Left ventricle myocardium inferior (tissue), 1 donor: ENCODE results near the gene SPIN1. TPM values are rescaled to one million over a fixed set of nuclear protein-coding genes. Genes with fewer than 3 reads are reported as not detected.
"Not testable (repeated sequence)": the region's sequence is repeated elsewhere in the genome, so short reads cannot be mapped to it uniquely, and the experiment has no call there.

Experiments
- DNase-seq: peaks from one replicate; pipeline ENCODE4 v3.0.0-alpha.2; 2020
- H3K27ac ChIP-seq: fragments of 200-600 bp; replicated peaks from 2 replicates; pipeline ENCODE4 v1.8.0; 2021
- H3K27me3 ChIP-seq: fragments of 200-600 bp; 2 replicates; pipeline ENCODE4 v1.8.0; 2021; ENCODE audit warnings: low read depth
- H3K36me3 ChIP-seq: fragments of 200-600 bp; 2 replicates; pipeline ENCODE4 v1.8.0; 2021
- H3K4me1 ChIP-seq: fragments of 200-600 bp; 2 replicates; pipeline ENCODE4 v1.8.0; 2021
- H3K4me3 ChIP-seq: fragments of 200-600 bp; 2 replicates; pipeline ENCODE4 v1.8.0; 2021; ENCODE audit warnings: mild to moderate bottlenecking, moderate library complexity
- H3K9me3 ChIP-seq: fragments of 200-600 bp; replicated peaks from 2 replicates; pipeline ENCODE4 v1.8.0; 2021
- intact Hi-C: fragments of 100-400 bp; cut with micrococcal nuclease; formaldehyde crosslinking; loops from one replicate; pipeline ENCODE4 v1.11.0; 2022
- long read RNA-seq: library from polyadenylated mRNA; unstranded; transcript quantifications from one replicate; pipeline ENCODE4 v2.0.0, GENCODE V29; 2021
- total RNA-seq: library from RNA; stranded (reverse); fragmentation: NEBNext Ultra II Directional; extraction: Animal tissue kit (Norgen Biotek cat#: 25700); gene quantifications from one replicate; pipeline ENCODE4 v1.2.1, GENCODE V29; 2021
- TF ChIP-seq, protein P1 (sequence below): fragments of 200-600 bp; IDR thresholded peaks from 2 replicates; pipeline ENCODE4 v1.8.0; 2021; ENCODE audit warnings: antibody characterized with exemption, mild to moderate bottlenecking, borderline replicate concordance
- donor health status: DM: no; HTN: yes; CAD: no; lungs with severe emphysema.

Gene SPIN1
- 55.8 TPM for total RNA-seq
- long read RNA-seq, full-length matches to known transcripts = 66 of 97 reads
- long read RNA-seq, partial matches to known transcripts = 1 of 97 reads
- long read RNA-seq, other reads (novel, unspliced or antisense) = 30 of 97 reads

DNA sequence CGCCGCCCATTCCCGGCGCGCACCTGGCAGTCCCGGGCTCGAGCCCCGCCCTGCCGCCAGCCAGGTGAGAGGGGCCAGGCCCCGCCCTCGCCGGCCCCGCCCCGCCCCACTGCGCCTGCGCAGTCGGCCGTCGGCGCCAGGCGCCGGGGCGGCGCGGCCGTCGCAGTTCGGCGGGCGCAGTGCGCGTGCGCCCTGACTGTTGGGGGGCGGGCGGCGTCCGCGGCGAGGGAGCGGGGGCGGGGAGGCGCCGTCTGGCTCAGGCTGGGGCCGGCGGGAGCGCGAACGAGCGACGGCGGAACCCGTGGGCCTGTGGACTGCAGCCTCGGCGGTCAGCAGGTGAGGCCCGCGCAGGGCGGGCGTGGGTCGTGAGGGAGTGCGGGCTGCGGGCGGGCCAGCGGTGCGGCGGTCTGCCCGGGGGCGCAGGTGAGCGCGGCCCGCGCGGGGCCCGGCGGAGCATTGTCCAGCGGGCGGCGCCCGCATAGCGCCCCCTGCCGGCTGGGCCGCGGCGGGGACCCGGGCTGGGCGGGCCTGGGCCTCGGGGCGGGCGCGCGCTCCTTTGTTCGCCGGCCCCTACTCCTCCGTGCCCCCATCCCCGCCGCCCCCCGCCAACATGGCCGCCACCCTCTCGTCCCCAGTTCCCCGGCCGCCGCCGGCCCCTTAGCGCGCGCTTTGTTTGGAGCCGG is at the start of gene SPIN1:
SPIN1 (plus strand) TSS at position 242 of the 683 bp plus-strand sequence. CDS start 38,096 bp downstream, outside the sequence.
- peak; percentile 80 for DNase-seq
- H3K9me3 ChIP-seq = no peaks in the 10 kb centered on the region
- H3K27me3 ChIP-seq = no peaks in the 10 kb centered on the region
- no peaks in the 10 kb centered on the region for H3K36me3 ChIP-seq
- peak within 1 kb of the TSS; percentile 94 for H3K27ac ChIP-seq
- H3K4me1 ChIP-seq = peaks cover 39% of the 10 kb centered on the region
- TF ChIP-seq, protein P1, sequence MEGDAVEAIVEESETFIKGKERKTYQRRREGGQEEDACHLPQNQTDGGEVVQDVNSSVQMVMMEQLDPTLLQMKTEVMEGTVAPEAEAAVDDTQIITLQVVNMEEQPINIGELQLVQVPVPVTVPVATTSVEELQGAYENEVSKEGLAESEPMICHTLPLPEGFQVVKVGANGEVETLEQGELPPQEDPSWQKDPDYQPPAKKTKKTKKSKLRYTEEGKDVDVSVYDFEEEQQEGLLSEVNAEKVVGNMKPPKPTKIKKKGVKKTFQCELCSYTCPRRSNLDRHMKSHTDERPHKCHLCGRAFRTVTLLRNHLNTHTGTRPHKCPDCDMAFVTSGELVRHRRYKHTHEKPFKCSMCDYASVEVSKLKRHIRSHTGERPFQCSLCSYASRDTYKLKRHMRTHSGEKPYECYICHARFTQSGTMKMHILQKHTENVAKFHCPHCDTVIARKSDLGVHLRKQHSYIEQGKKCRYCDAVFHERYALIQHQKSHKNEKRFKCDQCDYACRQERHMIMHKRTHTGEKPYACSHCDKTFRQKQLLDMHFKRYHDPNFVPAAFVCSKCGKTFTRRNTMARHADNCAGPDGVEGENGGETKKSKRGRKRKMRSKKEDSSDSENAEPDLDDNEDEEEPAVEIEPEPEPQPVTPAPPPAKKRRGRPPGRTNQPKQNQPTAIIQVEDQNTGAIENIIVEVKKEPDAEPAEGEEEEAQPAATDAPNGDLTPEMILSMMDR = peak; percentile 64
- H3K4me3 ChIP-seq = peak within 1 kb of the TSS; percentile 74
- intact Hi-C loops = no loop called here

DNA sequence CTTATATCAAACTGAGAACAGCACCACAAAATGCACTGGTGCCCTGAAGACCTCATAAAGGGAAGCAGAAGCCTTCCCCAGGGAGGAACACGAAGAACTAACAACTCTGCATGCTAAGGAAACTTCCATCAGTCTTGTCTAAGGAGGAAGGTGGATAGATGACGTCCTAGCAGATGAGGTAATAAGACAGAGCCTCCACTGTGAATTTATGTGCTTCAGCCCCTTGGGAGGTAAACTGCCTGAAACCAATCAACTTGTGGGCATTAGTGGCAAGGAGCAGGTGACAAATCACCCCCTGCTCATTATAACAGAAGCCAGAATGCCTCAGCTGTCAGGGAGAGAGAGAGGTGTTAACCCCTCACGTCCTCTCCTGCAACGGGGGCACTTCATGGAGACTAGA is 48.9 kb upstream of the SPIN1 start:
- no peaks in the 10 kb centered on the region for H3K4me1 ChIP-seq
- TF ChIP-seq, protein P1 = no peak
- intact Hi-C loops = no loop called here
- no peaks in the 10 kb centered on the region for H3K9me3 ChIP-seq
- peaks cover 27% of the 10 kb centered on the region for H3K27me3 ChIP-seq
- H3K27ac ChIP-seq = no peak overlapping the region
- H3K4me3 ChIP-seq = no peak overlapping the region
- no peaks in the 10 kb centered on the region for H3K36me3 ChIP-seq
- no peak for DNase-seq

DNA sequence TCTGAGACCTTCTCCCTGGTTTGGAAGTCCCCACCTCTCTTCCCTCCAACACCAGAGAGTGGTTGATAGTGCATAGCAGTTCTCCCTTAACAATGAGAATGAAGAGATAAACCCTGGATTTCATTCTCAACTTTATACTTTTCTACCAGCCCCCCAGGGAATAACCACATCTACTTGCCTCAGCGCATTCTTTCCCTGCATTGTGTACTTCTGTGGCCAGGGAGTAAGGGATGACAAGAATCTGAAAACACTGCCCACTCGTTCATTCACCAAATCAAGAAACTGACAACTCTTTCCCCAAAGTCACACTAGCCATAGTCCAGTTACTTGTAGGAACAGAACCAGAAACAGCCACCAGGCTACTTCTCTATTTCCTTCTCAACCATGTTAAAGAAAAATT is 46.0 kb upstream of the SPIN1 start:
- Histone ChIP-seq H3K27me3 (peaks cover 18% of the 10 kb centered on the region), H3K4me3 (no peak overlapping the region), H3K36me3 (no peaks in the 10 kb centered on the region), H3K9me3 (no peaks in the 10 kb centered on the region), H3K4me1 (no peaks in the 10 kb centered on the region), H3K27ac (no peak overlapping the region)
- intact Hi-C loops = no loop called here
- no peak for DNase-seq
- TF ChIP-seq, protein P1 = no peak

GRCh38 chr9:88344013-88344412 is 44.2 kb upstream of the SPIN1 start:
- Histone ChIP-seq H3K4me1 (no peaks in the 10 kb centered on the region), H3K27ac (no peak overlapping the region), H3K9me3 (no peaks in the 10 kb centered on the region), H3K36me3 (no peaks in the 10 kb centered on the region), H3K4me3 (no peak overlapping the region), H3K27me3 (peaks cover 13% of the 10 kb centered on the region)
- TF ChIP-seq, protein P1 = no peak
- intact Hi-C loops = no loop called here
- no peak for DNase-seq

GRCh38 chr9:88350354-88350753 is 37.9 kb upstream of the SPIN1 start:
- H3K27ac ChIP-seq, H3K27me3 ChIP-seq, H3K4me3 ChIP-seq, H3K4me1 ChIP-seq, intact Hi-C loops, DNase-seq, H3K36me3 ChIP-seq: not testable (repeated sequence)
- peaks cover 17% of the 10 kb centered on the region for H3K9me3 ChIP-seq

GRCh38 chr9:88355166-88355565 is 33.1 kb upstream of the SPIN1 start:
- H3K4me3 ChIP-seq = no peak overlapping the region
- no peak overlapping the region for H3K27ac ChIP-seq
- H3K4me1 ChIP-seq = no peaks in the 10 kb centered on the region
- H3K36me3 ChIP-seq = no peaks in the 10 kb centered on the region
- peaks cover 18% of the 10 kb centered on the region for H3K9me3 ChIP-seq
- TF ChIP-seq, protein P1 = no peak
- intact Hi-C loops = no loop called here
- no peak for DNase-seq
- H3K27me3 ChIP-seq = no peaks in the 10 kb centered on the region

DNA sequence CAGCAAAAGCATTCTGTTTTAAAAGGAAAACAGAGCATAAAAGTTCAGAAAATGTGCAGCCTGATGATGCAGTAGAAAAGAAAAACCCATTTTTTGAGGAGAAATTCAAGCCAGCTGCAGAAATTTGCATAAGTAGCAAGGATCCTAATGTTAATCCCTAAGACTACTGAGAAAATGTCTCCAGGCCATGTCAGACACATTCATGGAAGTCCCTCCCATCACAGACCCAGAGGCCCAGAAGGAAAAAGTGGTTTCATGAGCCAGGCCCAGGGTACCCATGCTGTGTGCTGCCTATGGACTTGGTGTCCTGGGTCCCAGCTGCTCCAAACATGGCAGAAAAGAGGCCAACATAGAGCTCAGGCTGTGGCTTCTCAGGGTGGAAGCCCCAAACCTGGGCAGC is 31.0 kb upstream of the SPIN1 start:
- H3K4me3 ChIP-seq, H3K36me3 ChIP-seq, H3K4me1 ChIP-seq, H3K27me3 ChIP-seq, DNase-seq, intact Hi-C loops, H3K27ac ChIP-seq: not testable (repeated sequence)
- H3K9me3 ChIP-seq = peaks cover 18% of the 10 kb centered on the region
